ENCODE measurements around the gene MAD1L1.

Gene MAD1L1

GRCh38 chr7:2106440-2106839 is 126.3 kb downstream of the MAD1L1 start:
- H2AFZ ChIP-seq (ENCODE audit: low read depth, low read length): no peak overlapping the region
- peaks cover 4% of the 10 kb centered on the region; the same call in 1 of the 2 replicates for H3K79me2 ChIP-seq (ENCODE audit: insufficient read depth, low read length)
- no peaks in the 10 kb centered on the region for H3K4me1 ChIP-seq (ENCODE audit: insufficient read depth, low read length)
- H3K4me2 ChIP-seq (ENCODE audit: insufficient read depth, low read length): no peak overlapping the region
- H3K4me3 ChIP-seq (ENCODE audit: low read depth in 1 of 2, low read length in 2 of 2): no peak overlapping the region
- H3K9me3 ChIP-seq (ENCODE audit: insufficient read depth, low read length, severe bottlenecking): no peaks in the 10 kb centered on the region
- no peak overlapping the region for H3K27ac ChIP-seq (ENCODE audit: low read length)
- TF ChIP-seq CTCF (IDR thresholded peaks at IDR 0.05; ENCODE audit: borderline replicate concordance, extremely low read depth, low read length, poor library complexity, severe bottlenecking): no peak
- TF ChIP-seq EZH2 (IDR thresholded peaks at IDR 0.05; ENCODE audit: borderline replicate concordance, low read depth, low read length, severe bottlenecking): no peak
- H4K20me1 ChIP-seq (ENCODE audit: insufficient read depth, low read length): peaks cover 34% of the 10 kb centered on the region
- ATAC-seq (ENCODE audit: insufficient read depth, low read depth) (no peak), DNase-seq (no peak)
- H3K27me3 ChIP-seq (ENCODE audit: insufficient read depth, low read length, poor library complexity): no peaks in the 10 kb centered on the region
- no peak overlapping the region for H3K9ac ChIP-seq (ENCODE audit: low read depth, low read length)
- peaks cover 30% of the 10 kb centered on the region for H3K36me3 ChIP-seq (ENCODE audit: insufficient read depth, low read length)

GRCh38 chr7:2105917-2106316 is 126.8 kb downstream of the MAD1L1 start:
- Histone ChIP-seq H3K27me3 (ENCODE audit: insufficient read depth, low read length, poor library complexity) (no peaks in the 10 kb centered on the region), H3K27ac (ENCODE audit: low read length) (no peak overlapping the region), H3K9me3 (ENCODE audit: insufficient read depth, low read length, severe bottlenecking) (no peaks in the 10 kb centered on the region), H3K79me2 (ENCODE audit: insufficient read depth, low read length) (peaks cover 4% of the 10 kb centered on the region; the same call in 1 of the 2 replicates), H3K4me1 (ENCODE audit: insufficient read depth, low read length) (no peaks in the 10 kb centered on the region), H4K20me1 (ENCODE audit: insufficient read depth, low read length) (peaks cover 30% of the 10 kb centered on the region), H3K4me3 (ENCODE audit: low read depth in 1 of 2, low read length in 2 of 2) (no peak overlapping the region), H3K9ac (ENCODE audit: low read depth, low read length) (no peak overlapping the region), H3K36me3 (ENCODE audit: insufficient read depth, low read length) (peaks cover 28% of the 10 kb centered on the region), H3K4me2 (ENCODE audit: insufficient read depth, low read length) (no peak overlapping the region), H2AFZ (ENCODE audit: low read depth, low read length) (no peak overlapping the region)
- TF ChIP-seq CTCF (IDR thresholded peaks at IDR 0.05; ENCODE audit: borderline replicate concordance, extremely low read depth, low read length, poor library complexity, severe bottlenecking) (no peak), EZH2 (IDR thresholded peaks at IDR 0.05; ENCODE audit: borderline replicate concordance, low read depth, low read length, severe bottlenecking) (no peak)
- ATAC-seq (ENCODE audit: insufficient read depth, low read depth) (no peak; the same call in 2 of the 3 replicates), DNase-seq (no peak)

DNA sequence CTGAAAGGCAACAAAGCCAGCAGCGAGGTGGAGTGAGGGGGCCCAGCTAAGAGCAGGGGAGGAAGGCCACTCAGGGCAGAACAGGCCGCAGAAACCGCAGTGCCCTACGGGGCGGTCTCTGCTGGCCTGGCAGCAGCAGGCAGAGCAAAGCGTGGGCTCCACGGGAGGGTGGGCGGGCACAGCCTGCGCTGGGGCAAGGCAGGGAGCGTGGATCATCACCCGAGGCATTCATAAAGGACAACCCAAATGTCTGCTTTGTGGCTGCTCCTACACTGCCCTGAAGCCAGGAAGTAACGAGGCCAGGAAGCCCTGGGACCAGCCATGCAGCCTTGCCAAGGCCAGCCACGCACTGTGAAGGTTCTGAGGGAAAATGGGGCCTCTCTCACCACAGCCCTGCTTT is 127.5 kb downstream of the MAD1L1 start:
- Histone ChIP-seq H2AFZ (ENCODE audit: low read depth, low read length) (no peak overlapping the region), H3K27me3 (ENCODE audit: insufficient read depth, low read length, poor library complexity) (no peaks in the 10 kb centered on the region), H3K9ac (ENCODE audit: low read depth, low read length) (no peak overlapping the region), H3K9me3 (ENCODE audit: insufficient read depth, low read length, severe bottlenecking) (no peaks in the 10 kb centered on the region), H4K20me1 (ENCODE audit: insufficient read depth, low read length) (peaks cover 27% of the 10 kb centered on the region), H3K4me3 (ENCODE audit: low read depth in 1 of 2, low read length in 2 of 2) (no peak overlapping the region), H3K36me3 (ENCODE audit: insufficient read depth, low read length) (peaks cover 24% of the 10 kb centered on the region), H3K27ac (ENCODE audit: low read length) (no peak overlapping the region), H3K79me2 (ENCODE audit: insufficient read depth, low read length) (peaks cover 4% of the 10 kb centered on the region; the same call in 1 of the 2 replicates), H3K4me2 (ENCODE audit: insufficient read depth, low read length) (no peak overlapping the region), H3K4me1 (ENCODE audit: insufficient read depth, low read length) (0 out of 2 replicates have a peak, but pooled peaks cover under 1% of the 10 kb centered on the region)
- TF ChIP-seq CTCF (IDR thresholded peaks at IDR 0.05; ENCODE audit: borderline replicate concordance, extremely low read depth, low read length, poor library complexity, severe bottlenecking): no peak
- TF ChIP-seq EZH2 (IDR thresholded peaks at IDR 0.05; ENCODE audit: borderline replicate concordance, low read depth, low read length, severe bottlenecking): no peak
- no peak for ATAC-seq (ENCODE audit: insufficient read depth, low read depth)
- no peak for DNase-seq

DNA sequence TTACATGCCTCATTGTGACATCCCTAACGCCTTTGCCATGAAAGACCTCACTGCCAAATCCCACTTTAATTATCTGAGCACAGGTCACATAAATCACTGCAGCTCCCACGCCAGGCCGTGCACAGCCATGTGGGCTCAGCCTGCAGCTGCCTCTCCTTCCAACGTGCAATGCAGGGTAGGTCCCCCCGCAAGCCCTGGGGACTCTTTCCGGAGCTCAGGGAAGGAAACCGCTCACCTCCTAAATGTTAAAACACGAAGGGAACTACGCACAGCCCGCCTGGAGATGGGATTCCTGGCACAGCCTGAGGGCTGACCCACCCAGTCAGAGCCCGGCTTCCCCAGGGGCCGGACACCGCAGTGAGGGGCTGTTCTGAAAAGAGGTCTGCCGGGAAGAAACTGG is 128.0 kb downstream of the MAD1L1 start:
- peaks cover 33% of the 10 kb centered on the region for H4K20me1 ChIP-seq (ENCODE audit: insufficient read depth, low read length)
- H3K27ac ChIP-seq (ENCODE audit: low read length): no peak overlapping the region
- H3K4me1 ChIP-seq (ENCODE audit: insufficient read depth, low read length): peaks cover 7% of the 10 kb centered on the region
- no peak overlapping the region for H3K4me3 ChIP-seq (ENCODE audit: low read depth in 1 of 2, low read length in 2 of 2)
- peaks cover 19% of the 10 kb centered on the region for H3K36me3 ChIP-seq (ENCODE audit: insufficient read depth, low read length)
- TF ChIP-seq EZH2 (IDR thresholded peaks at IDR 0.05; ENCODE audit: borderline replicate concordance, low read depth, low read length, severe bottlenecking) (no peak), CTCF (IDR thresholded peaks at IDR 0.05; ENCODE audit: borderline replicate concordance, extremely low read depth, low read length, poor library complexity, severe bottlenecking) (no peak)
- no peak overlapping the region for H2AFZ ChIP-seq (ENCODE audit: low read depth, low read length)
- no peaks in the 10 kb centered on the region for H3K9me3 ChIP-seq (ENCODE audit: insufficient read depth, low read length, severe bottlenecking)
- no peak overlapping the region for H3K9ac ChIP-seq (ENCODE audit: low read depth, low read length)
- H3K27me3 ChIP-seq (ENCODE audit: insufficient read depth, low read length, poor library complexity): no peaks in the 10 kb centered on the region
- no peak overlapping the region for H3K4me2 ChIP-seq (ENCODE audit: insufficient read depth, low read length)
- ATAC-seq (ENCODE audit: insufficient read depth, low read depth): no peak
- no peak for DNase-seq
- H3K79me2 ChIP-seq (ENCODE audit: insufficient read depth, low read length): peaks cover 4% of the 10 kb centered on the region; the same call in 1 of the 2 replicates

Data from DND-41 (cell line).